ENCODE results near the gene SHANK2.

The SHANK2 gene

GRCh38 chr11:71202598-71202944, 49.8 kb downstream of the SHANK2 start:
- no peak for DNase-seq (ENCODE audit: low read depth in 2 of 2)
